IMR-90 (cell line): Measurements from ENCODE around the gene TM4SF20. TPM values are rescaled to one million over a fixed set of nuclear protein-coding genes. Genes with fewer than 3 reads are reported as not detected.

Source experiments
- ATAC-seq: fragments of 200-7000 bp; cut with Tn5 transposase; 2 replicates; pipeline ENCODE4 v1.9.1; 2020; ENCODE audit warnings: low read depth, mild to moderate bottlenecking, moderate library complexity
- BruUV-seq: library from RNA; stranded (reverse); fragments of 400-500 nt; replicated peaks from 2 replicates; lab custom pipeline; 2021; lab: Mats Ljungman, UMichigan
- CTCF ChIA-PET: fragments of 300-600 bp; formaldehyde crosslinking; extraction: SDS; loops from one replicate; lab custom pipeline; 2021; ENCODE audit warnings: antibody characterized with exemption; lab: Yijun Ruan, JAX
- POLR2A ChIA-PET: fragments of 300-600 bp; sonication (Branson Sonifier 250); formaldehyde crosslinking; loops from one replicate; lab custom pipeline; 2022; ENCODE audit warnings: antibody characterized with exemption; ENCODE audit not compliant: unreplicated experiment; lab: Charles Lee
- DNase-seq: peaks from one replicate; pipeline ENCODE4 v3.0.0; 2013
- H2AFZ ChIP-seq: replicated peaks from 2 replicates; pipeline ENCODE3; 2013; ENCODE audit warnings: low read length, mild to moderate bottlenecking; ENCODE audit not compliant: poor library complexity
- H2AK5ac ChIP-seq: 2 replicates; pipeline ENCODE4 v1.6.1; 2013; ENCODE audit warnings: low read depth, low read length, inconsistent platforms
- H2AK9ac ChIP-seq: replicated peaks from 2 replicates; pipeline ENCODE3; 2013; ENCODE audit warnings: mild to moderate bottlenecking, low read depth, low read length, moderate library complexity; ENCODE audit not compliant: poor library complexity
- H2BK120ac ChIP-seq: 2 replicates; pipeline ENCODE4 v1.6.1; 2013; ENCODE audit warnings: low read depth, low read length, inconsistent platforms
- H2BK15ac ChIP-seq: 3 replicates; pipeline ENCODE4 v1.6.1; 2013; ENCODE audit warnings: low read depth, low read length, inconsistent platforms
- H2BK20ac ChIP-seq: 2 replicates; pipeline ENCODE4 v1.6.1; 2013; ENCODE audit warnings: low read depth, mild to moderate bottlenecking, inconsistent platforms, low read length, moderate library complexity
- H2BK5ac ChIP-seq: 2 replicates; pipeline ENCODE4 v1.6.1; 2013; ENCODE audit warnings: mild to moderate bottlenecking, low read depth, low read length, inconsistent platforms; ENCODE audit not compliant: poor library complexity, severe bottlenecking
- H3K14ac ChIP-seq: replicated peaks from 2 replicates; pipeline ENCODE4 v1.6.1; 2013; ENCODE audit warnings: low read depth, low read length, inconsistent platforms
- H3K18ac ChIP-seq: 2 replicates; pipeline ENCODE4 v1.6.1; 2013; ENCODE audit warnings: low read depth, low read length, control low read depth
- H3K23ac ChIP-seq: 2 replicates; pipeline ENCODE4 v1.6.1; 2013; ENCODE audit warnings: low read depth, low read length, inconsistent platforms
- H3K27ac ChIP-seq: 2 replicates; pipeline ENCODE4 v1.5.1; 2013; ENCODE audit warnings: mild to moderate bottlenecking, control low read depth, low read length; ENCODE audit not compliant: insufficient read depth
- H3K27me3 ChIP-seq: 2 replicates; pipeline ENCODE4 v1.6.1; 2013; ENCODE audit warnings: low read length; ENCODE audit not compliant: control insufficient read depth, insufficient read depth
- H3K36me3 ChIP-seq: 2 replicates; pipeline ENCODE4 v1.6.1; 2013; ENCODE audit warnings: low read length, mixed read lengths; ENCODE audit not compliant: control insufficient read depth, insufficient read depth
- H3K4ac ChIP-seq: 2 replicates; pipeline ENCODE4 v1.6.1; 2013; ENCODE audit warnings: low read depth, low read length, inconsistent platforms
- H3K4me1 ChIP-seq: 2 replicates; pipeline ENCODE4 v1.6.1; 2013; ENCODE audit warnings: low read length, mixed read lengths; ENCODE audit not compliant: control insufficient read depth, insufficient read depth
- H3K4me2 ChIP-seq: 2 replicates; pipeline ENCODE4 v1.6.1; 2013; ENCODE audit warnings: low read depth, mild to moderate bottlenecking, control low read depth, low read length, moderate library complexity
- H3K4me3 ChIP-seq: 2 replicates; pipeline ENCODE4 v1.5.1; 2013; ENCODE audit warnings: low read depth, mild to moderate bottlenecking, control low read depth, low read length, moderate library complexity; ENCODE audit not compliant: insufficient read depth
- H3K56ac ChIP-seq: 2 replicates; pipeline ENCODE4 v1.6.1; 2013; ENCODE audit warnings: low read length, inconsistent platforms; ENCODE audit not compliant: insufficient read depth; ENCODE audit errors: extremely low read depth
- H3K79me1 ChIP-seq, 2 experiments: 2 replicates each; pipeline ENCODE4 v1.6.1; 2013; ENCODE audit warnings: low read length in 2 of 2, inconsistent platforms in 1 of 2, low read depth in 1 of 2
- H3K9ac ChIP-seq: 2 replicates; pipeline ENCODE4 v1.6.1; 2013; ENCODE audit warnings: low read depth, low read length, control low read depth
- H3K9me1 ChIP-seq: 2 replicates; pipeline ENCODE4 v1.6.1; 2013; ENCODE audit warnings: low read length, inconsistent platforms; ENCODE audit not compliant: insufficient read depth
- H3K9me3 ChIP-seq: 2 replicates; pipeline ENCODE4 v1.6.1; 2013; ENCODE audit warnings: low read length; ENCODE audit not compliant: control insufficient read depth, insufficient read depth
- H4K20me1 ChIP-seq: 2 replicates; pipeline ENCODE4 v1.6.1; 2013; ENCODE audit warnings: low read length, inconsistent platforms; ENCODE audit not compliant: insufficient read depth
- H4K5ac ChIP-seq: 2 replicates; pipeline ENCODE4 v1.6.1; 2013; ENCODE audit warnings: mild to moderate bottlenecking, low read depth, low read length, control low read depth
- H4K8ac ChIP-seq, 2 experiments: 2 replicates each; pipeline ENCODE4 v1.6.1; 2013; ENCODE audit warnings: low read depth in 2 of 2, low read length in 2 of 2, control low read depth in 1 of 2, inconsistent platforms in 1 of 2
- H4K91ac ChIP-seq: 2 replicates; pipeline ENCODE4 v1.6.1; 2013; ENCODE audit warnings: low read depth, low read length, inconsistent platforms; ENCODE audit not compliant: insufficient read depth
- BHLHE40 ChIP-seq: fragments of 150-350 bp; IDR thresholded peaks from 2 replicates; pipeline ENCODE4 v1.6.1; 2016; ENCODE audit warnings: mild to moderate bottlenecking, low read depth, low read length
- CEBPB ChIP-seq: IDR thresholded peaks from 2 replicates; pipeline ENCODE4 v1.6.1; 2012; ENCODE audit warnings: low read depth, low read length, improper control_type of control experiment
- CHD1 ChIP-seq: IDR thresholded peaks from 2 replicates; pipeline ENCODE4 v1.6.1; 2012; ENCODE audit warnings: low read depth, low read length, improper control_type of control experiment
- FOS ChIP-seq: fragments of 150-350 bp; IDR thresholded peaks from 2 replicates; pipeline ENCODE4 v1.6.1; 2016; ENCODE audit warnings: low read depth, low read length
- MAFK ChIP-seq: IDR thresholded peaks from 2 replicates; pipeline ENCODE4 v1.6.1; 2012; ENCODE audit warnings: low read depth, low read length, improper control_type of control experiment
- MAZ ChIP-seq: IDR thresholded peaks from 2 replicates; pipeline ENCODE4 v1.6.1; 2012; ENCODE audit warnings: low read depth, mild to moderate bottlenecking, low read length, improper control_type of control experiment, moderate library complexity, borderline replicate concordance
- MXI1 ChIP-seq: IDR thresholded peaks from 2 replicates; pipeline ENCODE4 v1.6.1; 2012; ENCODE audit warnings: low read depth, mild to moderate bottlenecking, low read length, moderate library complexity, borderline replicate concordance
- NFE2L2 ChIP-seq: fragments of 150-350 bp; IDR thresholded peaks from 2 replicates; pipeline ENCODE4 v1.6.1; 2016; ENCODE audit warnings: low read depth, mild to moderate bottlenecking, low read length
- POLR2A ChIP-seq: IDR thresholded peaks from 2 replicates; pipeline ENCODE4 v1.6.1; 2012; ENCODE audit warnings: mild to moderate bottlenecking, low read depth, low read length
- RAD21 ChIP-seq: IDR thresholded peaks from 2 replicates; pipeline ENCODE4 v1.6.1; 2012; ENCODE audit warnings: low read length, improper control_type of control experiment
- RCOR1 ChIP-seq: IDR thresholded peaks from 2 replicates; pipeline ENCODE4 v1.6.1; 2012; ENCODE audit warnings: mild to moderate bottlenecking, low read length, improper control_type of control experiment; ENCODE audit not compliant: insufficient replicate concordance
- RFX5 ChIP-seq: IDR thresholded peaks from 2 replicates; pipeline ENCODE4 v1.8.0; 2012; ENCODE audit warnings: low read depth, mild to moderate bottlenecking, low read length, moderate library complexity
- SMC3 ChIP-seq: fragments of 150-350 bp; IDR thresholded peaks from 2 replicates; pipeline ENCODE4 v1.6.1; 2016; ENCODE audit warnings: low read depth, mild to moderate bottlenecking, antibody characterized with exemption, low read length, moderate library complexity
- WGBS, 2 experiments: methylation state at CpG; one replicate each; pipeline versions ENCODE4 v1.1.5 to v1.1.7; 2013; ENCODE audit warnings: missing lambda C conversion rate in 2 of 2; ENCODE audit not compliant: insufficient read length in 1 of 2; ENCODE audit errors: extremely low coverage in 2 of 2; 5-methylcytosine and 5-hydroxymethylcytosine counted together
- dilution Hi-C: fragments of 300-500 bp; cut with HindIII; formaldehyde crosslinking; loops from one replicate; pipeline ENCODE4 v1.14.3; 2018; ENCODE audit warnings: low sequenced_read_pairs; ENCODE audit not compliant: unreplicated experiment
- in situ Hi-C: fragments of 300-500 bp; cut with MboI; formaldehyde crosslinking; loops from 3 replicates; pipeline ENCODE4 v1.14.3; 2019; ENCODE audit warnings: low sequenced_read_pairs, inconsistent platforms, mixed read lengths
- intact Hi-C: fragments of 100-400 bp; cut with micrococcal nuclease; formaldehyde crosslinking; loops from 2 replicates; pipeline ENCODE4 v1.10.0; 2022
- polyA plus RNA-seq, 3 experiments: library from polyadenylated mRNA; depleted of rRNA; stranded (reverse); fragments of >200 nt; gene quantifications; 2 replicates each; pipeline ENCODE4 v1.2.3, GENCODE V29; 2012; ENCODE audit warnings: low replicate concordance in 1 of 3
- total RNA-seq: library from RNA; depleted of rRNA; stranded (reverse); fragments of >200 nt; gene quantifications from 2 replicates; pipeline ENCODE4 v1.2.3, GENCODE V29; 2012
- TF ChIP-seq, protein P1 (sequence below): conservative IDR thresholded peaks from 2 replicates; pipeline ENCODE4 v1.5.1; 2012; ENCODE audit warnings: mild to moderate bottlenecking, low read depth, low read length, improper control_type of control experiment
- TF ChIP-seq, protein P2 (sequence below): fragments of 150-350 bp; IDR thresholded peaks from 2 replicates; pipeline ENCODE4 v1.6.1; 2016; ENCODE audit warnings: low read depth, mild to moderate bottlenecking, low read length, moderate library complexity, borderline replicate concordance
- TF ChIP-seq, protein P3 (sequence below): fragments of 150-350 bp; IDR thresholded peaks from 2 replicates; pipeline ENCODE4 v1.6.1; 2017; ENCODE audit warnings: mild to moderate bottlenecking, antibody characterized with exemption, low read length, low read depth

TM4SF20 gene
- total and polyA plus RNA-seq, 2 of the 4 experiments (the other 2 are of a cell fraction), result under 0.01 to 0.03 TPM

DNA sequence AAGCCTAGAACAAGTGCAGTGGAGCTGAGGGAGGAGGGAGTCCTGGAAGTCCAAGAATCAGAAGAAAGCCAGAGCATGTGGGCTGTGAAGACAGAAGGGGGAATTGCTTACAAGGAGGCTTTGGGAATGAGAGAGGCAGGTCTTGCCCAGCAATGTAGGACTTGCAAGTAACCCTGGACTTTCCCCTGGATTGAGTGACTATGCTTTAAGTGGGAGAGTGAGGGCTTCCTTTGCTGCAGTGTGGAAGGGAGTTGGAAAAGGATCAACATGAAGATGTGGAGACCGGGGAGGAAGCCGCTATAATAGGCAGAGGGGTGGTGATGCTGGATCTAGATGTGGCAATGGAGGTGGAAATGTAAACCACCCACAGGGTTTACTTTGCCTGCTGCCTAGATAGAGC is 22.4 kb upstream of the TM4SF20 start:
- H3K79me1 ChIP-seq, result no peaks in the 10 kb centered on the region
- intact Hi-C loops (loop anchor here (10.0 kb wide), 2 partner anchors 267 to 1253 kb away; no protein-coding TSS in a partner anchor), in situ Hi-C loops (loop anchor here (10.0 kb wide), 1 partner anchor 473 kb away; the partner anchor contains the start of gene DAW1), dilution Hi-C loops (no loop called here)
- H3K23ac ChIP-seq, result no peak overlapping the region
- H3K4me3 ChIP-seq, result no peak overlapping the region
- H2AK5ac ChIP-seq, result peak overlapping the region; percentile 27; the same call in 1 of the 2 replicates
- 61% methylated on average over 2 of the region's 2 CpGs; no CpG with 5 or more reads in 1 of the 2 experiments for WGBS, 2 experiments
- no peak overlapping the region for H3K9ac ChIP-seq
- no peak overlapping the region; the same call in 1 of the 2 replicates for H3K4ac ChIP-seq
- POLR2A ChIA-PET, result no interaction called here
- no peaks in the 10 kb centered on the region for H3K36me3 ChIP-seq
- no peak overlapping the region for H2AFZ ChIP-seq
- H3K27ac ChIP-seq, result no peak overlapping the region
- no peak overlapping the region for H3K14ac ChIP-seq
- no peak for DNase-seq
- no peak overlapping the region for H2BK5ac ChIP-seq
- no peak overlapping the region for H4K5ac ChIP-seq
- no peaks in the 10 kb centered on the region for H4K20me1 ChIP-seq
- no peak overlapping the region for H3K56ac ChIP-seq
- H3K4me2 ChIP-seq, result no peak overlapping the region
- H4K91ac ChIP-seq, result no peak overlapping the region
- no peak overlapping the region for H2BK20ac ChIP-seq
- no peak overlapping the region for H4K8ac ChIP-seq
- H2BK15ac ChIP-seq, result peak overlapping the region; percentile 49; the same call in 1 of the 3 replicates
- no peak overlapping the region for H2BK120ac ChIP-seq
- no peak overlapping the region for H2AK9ac ChIP-seq
- CTCF ChIA-PET, result no interaction called here
- TF ChIP-seq CHD1 (no peak), MAFK (no peak), RCOR1 (no peak), SMC3 (no peak), RFX5 (no peak), MXI1 (no peak), BHLHE40 (no peak), CEBPB (no peak), POLR2A (no peak), NFE2L2 (no peak), RAD21 (no peak), MAZ (no peak), FOS (no peak)
- TF ChIP-seq, protein P1, sequence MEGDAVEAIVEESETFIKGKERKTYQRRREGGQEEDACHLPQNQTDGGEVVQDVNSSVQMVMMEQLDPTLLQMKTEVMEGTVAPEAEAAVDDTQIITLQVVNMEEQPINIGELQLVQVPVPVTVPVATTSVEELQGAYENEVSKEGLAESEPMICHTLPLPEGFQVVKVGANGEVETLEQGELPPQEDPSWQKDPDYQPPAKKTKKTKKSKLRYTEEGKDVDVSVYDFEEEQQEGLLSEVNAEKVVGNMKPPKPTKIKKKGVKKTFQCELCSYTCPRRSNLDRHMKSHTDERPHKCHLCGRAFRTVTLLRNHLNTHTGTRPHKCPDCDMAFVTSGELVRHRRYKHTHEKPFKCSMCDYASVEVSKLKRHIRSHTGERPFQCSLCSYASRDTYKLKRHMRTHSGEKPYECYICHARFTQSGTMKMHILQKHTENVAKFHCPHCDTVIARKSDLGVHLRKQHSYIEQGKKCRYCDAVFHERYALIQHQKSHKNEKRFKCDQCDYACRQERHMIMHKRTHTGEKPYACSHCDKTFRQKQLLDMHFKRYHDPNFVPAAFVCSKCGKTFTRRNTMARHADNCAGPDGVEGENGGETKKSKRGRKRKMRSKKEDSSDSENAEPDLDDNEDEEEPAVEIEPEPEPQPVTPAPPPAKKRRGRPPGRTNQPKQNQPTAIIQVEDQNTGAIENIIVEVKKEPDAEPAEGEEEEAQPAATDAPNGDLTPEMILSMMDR, result no peak
- TF ChIP-seq, protein P2, sequence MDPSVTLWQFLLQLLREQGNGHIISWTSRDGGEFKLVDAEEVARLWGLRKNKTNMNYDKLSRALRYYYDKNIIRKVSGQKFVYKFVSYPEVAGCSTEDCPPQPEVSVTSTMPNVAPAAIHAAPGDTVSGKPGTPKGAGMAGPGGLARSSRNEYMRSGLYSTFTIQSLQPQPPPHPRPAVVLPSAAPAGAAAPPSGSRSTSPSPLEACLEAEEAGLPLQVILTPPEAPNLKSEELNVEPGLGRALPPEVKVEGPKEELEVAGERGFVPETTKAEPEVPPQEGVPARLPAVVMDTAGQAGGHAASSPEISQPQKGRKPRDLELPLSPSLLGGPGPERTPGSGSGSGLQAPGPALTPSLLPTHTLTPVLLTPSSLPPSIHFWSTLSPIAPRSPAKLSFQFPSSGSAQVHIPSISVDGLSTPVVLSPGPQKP, result no peak
- TF ChIP-seq, protein P3, sequence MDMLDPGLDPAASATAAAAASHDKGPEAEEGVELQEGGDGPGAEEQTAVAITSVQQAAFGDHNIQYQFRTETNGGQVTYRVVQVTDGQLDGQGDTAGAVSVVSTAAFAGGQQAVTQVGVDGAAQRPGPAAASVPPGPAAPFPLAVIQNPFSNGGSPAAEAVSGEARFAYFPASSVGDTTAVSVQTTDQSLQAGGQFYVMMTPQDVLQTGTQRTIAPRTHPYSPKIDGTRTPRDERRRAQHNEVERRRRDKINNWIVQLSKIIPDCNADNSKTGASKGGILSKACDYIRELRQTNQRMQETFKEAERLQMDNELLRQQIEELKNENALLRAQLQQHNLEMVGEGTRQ, result no peak
- H3K27me3 ChIP-seq, result no peaks in the 10 kb centered on the region
- H3K9me1 ChIP-seq, result no peaks in the 10 kb centered on the region
- no peaks in the 10 kb centered on the region for H3K9me3 ChIP-seq
- no TSS peak for BruUV-seq
- no peak overlapping the region for H3K18ac ChIP-seq
- no peaks in the 10 kb centered on the region for H3K4me1 ChIP-seq
- no peak for ATAC-seq
